A549 (cell line): ENCODE measurements around the gene ERICH6B. TPM values are rescaled to one million over a fixed set of nuclear protein-coding genes. Genes with fewer than 3 reads are reported as not detected.
A peak's percentile ranks its signal among the peaks of the same experiment; 100 is the strongest.

Experiments used
- ATAC-seq, 2 experiments: fragments of 200-7000 bp in 1 of 2; fragments of >200 bp in 1 of 2; cut with Nextera tagmentation in 1 of 2; cut with Tn5 transposase in 1 of 2; 3 replicates each; pipeline versions ENCODE4 v1.8.0 to v1.9.1; 2018 to 2020; ENCODE audit warnings: mild to moderate bottlenecking in 1 of 2, moderate library complexity in 1 of 2
- CTCF ChIA-PET: fragments of 300-600 bp; sonication (Branson Sonifier 250); formaldehyde crosslinking; extraction: SDS; loops from one replicate; lab custom pipeline; 2021; ENCODE audit warnings: antibody characterized with exemption, inconsistent platforms; lab: Yijun Ruan, JAX
- POLR2A ChIA-PET: fragments of 350-600 bp; formaldehyde crosslinking; extraction: SDS; loops from one replicate; lab custom pipeline; 2021; ENCODE audit warnings: antibody characterized with exemption, inconsistent platforms; lab: Yijun Ruan, JAX
- DNase-seq, 2 experiments: peaks; one replicate each; pipeline versions ENCODE4 v3.0.0 to v3.0.0-alpha.2; 2011 to 2016; ENCODE audit warnings: low read depth in 1 of 2, low spot score in 1 of 2
- FAIRE-seq: peaks from 2 replicates; lab custom pipeline; 2011; peaks lifted over from hg19 to GRCh38; lab: Jason Lieb, UNC
- H3K27ac ChIP-seq, 2 experiments: fragments of >200 bp; sonication (Bioruptor Twin); formaldehyde crosslinking; 3 replicates each; pipeline ENCODE4 v1.5.1; 2016 to 2017
- H3K4me1 ChIP-seq: fragments of >200 bp; sonication (Bioruptor Twin); formaldehyde crosslinking; 3 replicates; pipeline ENCODE4 v1.6.1; 2016
- H3K4me2 ChIP-seq: fragments of >200 bp; sonication (Bioruptor Twin); formaldehyde crosslinking; 3 replicates; pipeline ENCODE4 v1.6.1; 2016
- H3K4me3 ChIP-seq: fragments of >200 bp; sonication (Bioruptor Twin); formaldehyde crosslinking; 3 replicates; pipeline ENCODE4 v1.5.1; 2016
- H3K9me3 ChIP-seq: fragments of >200 bp; sonication (Bioruptor Twin); formaldehyde crosslinking; 3 replicates; pipeline ENCODE4 v1.6.1; 2016
- BCL3 ChIP-seq: fragments of >200 bp; sonication (Bioruptor Twin); formaldehyde crosslinking; IDR thresholded peaks from 3 replicates; pipeline ENCODE4 v1.6.1; 2016
- BHLHE40 ChIP-seq: IDR thresholded peaks from 2 replicates; pipeline ENCODE4 v1.6.1; 2012; ENCODE audit warnings: low read depth, low read length, inconsistent platforms
- CBX8 ChIP-seq: fragments of 200-600 bp; sonication (generic); IDR thresholded peaks from 2 replicates; pipeline ENCODE4 v1.6.1; 2016
- E2F6 ChIP-seq: IDR thresholded peaks from 2 replicates; pipeline ENCODE4 v1.6.1; 2012; ENCODE audit warnings: low read depth, borderline replicate concordance
- EHMT2 ChIP-seq: fragments of 200-600 bp; sonication (generic); IDR thresholded peaks from 2 replicates; pipeline ENCODE4 v1.6.1; 2016; ENCODE audit warnings: antibody characterized with exemption, low read depth, mild to moderate bottlenecking, moderate library complexity
- EP300 ChIP-seq, 2 experiments: fragments of >200 bp; sonication (Bioruptor Twin); formaldehyde crosslinking; IDR thresholded peaks; 2 replicates in 1 of 2; 3 replicates in 1 of 2; pipeline ENCODE4 v1.6.1; 2016 to 2017
- ESRRA ChIP-seq: fragments of 150-350 bp; IDR thresholded peaks from 2 replicates; pipeline ENCODE4 v1.6.1; 2014; ENCODE audit warnings: mild to moderate bottlenecking, low read length, borderline replicate concordance
- FOSL2 ChIP-seq, 2 experiments: fragments of 450-650 bp in 1 of 2; fragments of >200 bp in 1 of 2; sonication (Bioruptor Twin) in 1 of 2; formaldehyde crosslinking; IDR thresholded peaks; 2 replicates each; pipeline versions ENCODE4 v1.5.0 to v1.6.1; 2016 to 2020; ENCODE audit warnings: mild to moderate bottlenecking in 1 of 2, moderate library complexity in 1 of 2
- FOXS1 ChIP-seq: fragments of 250-450 bp; sonication (Bioruptor Pico); IDR thresholded peaks from 2 replicates; pipeline ENCODE4 v1.5.0; 2020; ENCODE audit warnings: mild to moderate bottlenecking, moderate library complexity
- HDAC2 ChIP-seq: fragments of 200-600 bp; sonication (generic); IDR thresholded peaks from 2 replicates; pipeline ENCODE4 v1.6.1; 2016
- HOXA7 ChIP-seq: fragments of 250-450 bp; sonication (Bioruptor Pico); IDR thresholded peaks from 2 replicates; pipeline ENCODE4 v1.5.0; 2020; ENCODE audit warnings: mild to moderate bottlenecking, moderate library complexity
- HOXB13 ChIP-seq: fragments of 250-450 bp; sonication (Bioruptor Pico); IDR thresholded peaks from 2 replicates; pipeline ENCODE4 v1.5.0; 2020; ENCODE audit warnings: low read depth, mild to moderate bottlenecking, moderate library complexity
- HOXB5 ChIP-seq: fragments of 250-450 bp; sonication (Bioruptor Pico); IDR thresholded peaks from 2 replicates; pipeline ENCODE4 v1.5.0; 2020; ENCODE audit warnings: mild to moderate bottlenecking, moderate library complexity
- JUNB ChIP-seq: fragments of >200 bp; sonication (Bioruptor Twin); formaldehyde crosslinking; IDR thresholded peaks from 2 replicates; pipeline ENCODE4 v1.6.1; 2016
- KDM1A ChIP-seq: fragments of 200-600 bp; sonication (generic); IDR thresholded peaks from 2 replicates; pipeline ENCODE4 v1.6.1; 2016; ENCODE audit warnings: low read depth, mild to moderate bottlenecking
- KDM5A ChIP-seq: fragments of 200-600 bp; sonication (generic); IDR thresholded peaks from 2 replicates; pipeline ENCODE4 v1.6.1; 2016; ENCODE audit warnings: antibody characterized with exemption, mild to moderate bottlenecking
- MAX ChIP-seq: IDR thresholded peaks from 2 replicates; pipeline ENCODE4 v1.6.1; 2012
- NR3C1 ChIP-seq: fragments of >200 bp; sonication (Bioruptor Twin); formaldehyde crosslinking; IDR thresholded peaks from 3 replicates; pipeline ENCODE4 v1.6.1; 2017
- PHF8 ChIP-seq: fragments of 200-600 bp; sonication (generic); IDR thresholded peaks from 2 replicates; pipeline ENCODE4 v1.6.1; 2016; ENCODE audit warnings: low read depth, mild to moderate bottlenecking, antibody characterized with exemption, moderate library complexity, borderline replicate concordance
- POLR2AphosphoS2 ChIP-seq: conservative IDR thresholded peaks from 2 replicates; pipeline ENCODE4 v1.6.1; 2012; ENCODE audit warnings: low read length, improper control_type of control experiment, inconsistent platforms
- RNF2 ChIP-seq: fragments of 200-600 bp; sonication (generic); IDR thresholded peaks from 2 replicates; pipeline ENCODE4 v1.6.1; 2016; ENCODE audit warnings: low read depth, mild to moderate bottlenecking, antibody characterized with exemption, moderate library complexity, borderline replicate concordance
- SREBF2 ChIP-seq: fragments of 450-650 bp; IDR thresholded peaks from 2 replicates; pipeline ENCODE4 v1.6.1; 2014; ENCODE audit warnings: mild to moderate bottlenecking, moderate library complexity
- TP53 ChIP-seq: fragments of 250-450 bp; sonication (Bioruptor Pico); IDR thresholded peaks from 2 replicates; pipeline ENCODE4 v1.5.0; 2021; ENCODE audit warnings: mild to moderate bottlenecking, moderate library complexity
- ZC3H11A ChIP-seq: fragments of 450-650 bp; IDR thresholded peaks from 2 replicates; pipeline ENCODE4 v1.6.1; 2014; ENCODE audit warnings: antibody characterized with exemption, mild to moderate bottlenecking
- ZFP36 ChIP-seq: fragments of 450-650 bp; IDR thresholded peaks from 2 replicates; pipeline ENCODE4 v1.6.1; 2014; ENCODE audit warnings: borderline replicate concordance; ENCODE audit not compliant: partially characterized antibody
- WGBS: methylation state at CpG from one replicate; pipeline ENCODE4 v1.1.6; 2017; ENCODE audit errors: missing lambda C conversion rate; 5-methylcytosine and 5-hydroxymethylcytosine counted together
- polyA plus RNA-seq, 4 experiments: library from polyadenylated mRNA; depleted of rRNA in 3 of 4; stranded (reverse); fragments of >200 nt; fragmentation: RNase III in 1 of 4; extraction: RNeasy Plus Mini Kit Qiagen cat#74134 plus additional on column Dnase treatment in 1 of 4; gene quantifications; 2 replicates in 3 of 4; 3 replicates in 1 of 4; pipeline ENCODE4 v1.2.3, GENCODE V29; 2011 to 2017

Gene ERICH6B
- polyA plus RNA-seq, 2 of the 4 experiments (the other 2 are of a cell fraction), result not detected

- no peak overlapping the region for H3K27ac ChIP-seq
- FAIRE-seq, result no peak
- no peaks in the 10 kb centered on the region for H3K9me3 ChIP-seq
- no peaks in the 10 kb centered on the region for H3K4me1 ChIP-seq
- ChIA-PET CTCF (no interaction called here), POLR2A (no interaction called here)
- DNase-seq, result peak in 1 of 2 experiments; percentile 6
- whole genome bisulfite sequencing, result 14% methylated on average over 3 of the region's 3 CpGs
- no peak for TF ChIP-seq BCL3
- no peak for TF ChIP-seq NR3C1
- no peak for TF ChIP-seq MAX
- TF ChIP-seq BHLHE40, result no peak
- no peak for TF ChIP-seq KDM5A
- TF ChIP-seq SREBF2, result no peak
- no peak for TF ChIP-seq FOXS1
- no peak for TF ChIP-seq HOXA7 (CRISPR knock-in tag)
- no peak for TF ChIP-seq FOSL2 (IDR thresholded peaks at IDR 0.05)
- TF ChIP-seq FOSL2 (CRISPR knock-in tag; IDR thresholded peaks at IDR 0.05), result no peak
- TF ChIP-seq HOXB5 (CRISPR knock-in tag), result no peak
- H3K4me3 ChIP-seq, result no peak overlapping the region
- H3K4me2 ChIP-seq, result no peak overlapping the region
- no peak for ATAC-seq
Observed at GRCh38 chr13:45564133-45564776, 51.3 kb downstream of the ERICH6B start.

GRCh38 chr13:45554604-45555109, 60.9 kb downstream of the ERICH6B start:
- Histone ChIP-seq H3K4me3 (no peak overlapping the region), H3K4me2 (no peak overlapping the region), H3K9me3 (no peaks in the 10 kb centered on the region), H3K4me1 (no peaks in the 10 kb centered on the region)
- CTCF ChIA-PET, result interaction anchor here (1.1 kb wide), 1 partner anchor 8 kb away, joined by 3 read pairs; no protein-coding TSS in a partner anchor
- FAIRE-seq (no peak), ATAC-seq (no peak)
- POLR2A ChIA-PET, result no interaction called here
- WGBS, result 19% methylated on average over 4 of the region's 4 CpGs
- TF ChIP-seq ZC3H11A (no peak), HDAC2 (no peak), E2F6 (no peak), ESRRA (no peak), CBX8 (no peak), POLR2AphosphoS2 (no peak), JUNB (no peak), HOXB13 (CRISPR knock-in tag) (no peak), EP300 (IDR thresholded peaks at IDR 0.05) (no peak), TP53 (CRISPR knock-in tag) (no peak), RNF2 (no peak), EHMT2 (no peak), PHF8 (no peak), ZFP36 (no peak), HOXB5 (CRISPR knock-in tag) (no peak), KDM1A (no peak)
- TF ChIP-seq, all 56 proteins: peak for 0
- DNase-seq, result no peak
- H3K27ac ChIP-seq, result no peak overlapping the region
